ENCODE results near the gene PDIK1L.

DNA sequence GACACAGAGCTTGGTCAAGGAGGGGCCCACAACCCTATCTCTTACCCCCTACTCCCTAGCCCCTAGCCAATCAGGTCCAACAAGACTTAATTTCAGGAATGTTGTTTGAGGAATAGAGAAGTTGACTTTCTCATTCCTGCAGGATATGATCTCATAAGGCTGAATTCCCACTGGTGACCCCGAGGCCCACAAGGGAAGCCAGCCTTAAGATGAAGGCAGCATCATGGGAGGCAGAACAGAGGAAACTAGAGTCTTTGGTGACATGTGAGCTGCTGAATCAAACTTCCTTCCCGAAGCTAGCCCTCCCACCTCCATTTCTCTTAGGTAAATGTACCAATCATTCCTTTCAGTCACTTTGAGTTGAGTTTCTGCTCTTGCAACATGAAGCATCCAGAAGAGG, 9.1 kb upstream of the PDIK1L start:
- TF ChIP-seq, protein P1, sequence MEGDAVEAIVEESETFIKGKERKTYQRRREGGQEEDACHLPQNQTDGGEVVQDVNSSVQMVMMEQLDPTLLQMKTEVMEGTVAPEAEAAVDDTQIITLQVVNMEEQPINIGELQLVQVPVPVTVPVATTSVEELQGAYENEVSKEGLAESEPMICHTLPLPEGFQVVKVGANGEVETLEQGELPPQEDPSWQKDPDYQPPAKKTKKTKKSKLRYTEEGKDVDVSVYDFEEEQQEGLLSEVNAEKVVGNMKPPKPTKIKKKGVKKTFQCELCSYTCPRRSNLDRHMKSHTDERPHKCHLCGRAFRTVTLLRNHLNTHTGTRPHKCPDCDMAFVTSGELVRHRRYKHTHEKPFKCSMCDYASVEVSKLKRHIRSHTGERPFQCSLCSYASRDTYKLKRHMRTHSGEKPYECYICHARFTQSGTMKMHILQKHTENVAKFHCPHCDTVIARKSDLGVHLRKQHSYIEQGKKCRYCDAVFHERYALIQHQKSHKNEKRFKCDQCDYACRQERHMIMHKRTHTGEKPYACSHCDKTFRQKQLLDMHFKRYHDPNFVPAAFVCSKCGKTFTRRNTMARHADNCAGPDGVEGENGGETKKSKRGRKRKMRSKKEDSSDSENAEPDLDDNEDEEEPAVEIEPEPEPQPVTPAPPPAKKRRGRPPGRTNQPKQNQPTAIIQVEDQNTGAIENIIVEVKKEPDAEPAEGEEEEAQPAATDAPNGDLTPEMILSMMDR (conservative IDR thresholded peaks at IDR 0.05 in 1 of 2, IDR thresholded peaks at IDR 0.05 in 1 of 2; ENCODE audit: extremely low read depth in 1 of 2, insufficient read depth in 1 of 2, low read depth in 1 of 2, low read length in 2 of 2), result no peak
- no peak for TF ChIP-seq EZH2 (IDR thresholded peaks at IDR 0.05; ENCODE audit: borderline replicate concordance, low read length)
